ENCODE measurements around the gene SNAPIN.

SNAPIN gene

DNA sequence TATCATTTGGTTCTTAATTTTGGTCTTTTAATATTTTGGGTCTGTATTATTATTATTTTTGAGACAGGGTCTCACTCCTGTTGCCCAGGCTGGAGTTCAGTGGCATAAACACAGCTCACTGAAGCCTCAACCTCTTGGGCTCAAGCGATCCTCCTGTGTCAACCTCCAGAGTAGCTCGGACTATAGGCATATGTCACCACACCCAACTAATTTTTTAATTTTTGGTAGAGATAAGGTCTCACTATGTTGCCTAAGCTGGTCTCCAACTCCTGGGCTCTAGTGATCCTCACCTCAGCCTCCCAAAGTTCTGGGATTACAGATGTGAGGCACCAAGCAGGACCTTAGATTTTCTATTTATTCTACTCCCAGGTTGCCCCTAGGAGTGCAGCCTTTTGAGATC, 15.0 kb downstream of the SNAPIN start:
- in situ Hi-C loops (cut with MboI; ENCODE audit: low sequenced_read_pairs): loop anchor here (10.0 kb wide), 1 partner anchor 291 kb away; the partner anchor contains the start of genes CREB3L4 and SLC39A1

DNA sequence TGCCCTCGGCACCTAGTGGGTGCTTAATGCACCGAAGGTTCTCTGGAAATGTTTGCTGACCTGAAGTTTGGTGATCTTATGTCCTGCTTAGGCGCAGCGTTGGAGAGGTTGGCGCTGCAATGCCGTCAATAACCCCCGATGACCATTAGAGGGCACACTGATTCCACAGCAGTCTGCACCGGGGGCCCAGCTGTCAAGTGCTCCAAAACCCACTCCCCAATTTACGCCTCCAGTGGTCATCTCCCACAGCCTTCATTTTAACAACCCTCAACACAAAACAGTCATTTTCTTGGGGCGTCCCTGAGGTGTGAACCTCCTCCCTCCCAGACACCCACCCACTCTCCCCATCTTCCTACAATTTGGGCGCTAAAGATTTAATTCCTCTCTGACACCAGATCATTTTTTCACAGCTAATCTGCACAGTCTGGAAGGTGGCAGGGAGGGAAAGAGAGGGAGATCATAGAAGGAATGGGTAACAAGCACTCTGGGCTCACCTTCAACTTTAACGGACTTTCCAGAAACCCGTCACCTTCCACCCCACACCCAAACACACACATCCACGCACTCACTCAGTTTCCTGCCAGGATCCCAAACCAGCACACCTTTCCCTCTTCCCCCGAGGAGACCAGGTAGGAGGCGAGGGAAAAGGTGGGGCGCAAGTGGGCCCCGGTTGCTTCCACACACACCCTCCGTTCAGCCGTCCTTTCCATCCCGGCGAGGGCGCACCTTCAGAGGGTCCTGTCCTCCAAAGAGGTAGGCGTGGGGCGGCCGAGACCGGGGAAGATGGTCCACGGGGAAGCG, 19.4 kb downstream of the SNAPIN start:
- in situ Hi-C loops (cut with MboI; ENCODE audit: low sequenced_read_pairs): loop anchor here (10.0 kb wide), 1 partner anchor 287 kb away; the partner anchor contains the start of genes CREB3L4 and SLC39A1

DNA sequence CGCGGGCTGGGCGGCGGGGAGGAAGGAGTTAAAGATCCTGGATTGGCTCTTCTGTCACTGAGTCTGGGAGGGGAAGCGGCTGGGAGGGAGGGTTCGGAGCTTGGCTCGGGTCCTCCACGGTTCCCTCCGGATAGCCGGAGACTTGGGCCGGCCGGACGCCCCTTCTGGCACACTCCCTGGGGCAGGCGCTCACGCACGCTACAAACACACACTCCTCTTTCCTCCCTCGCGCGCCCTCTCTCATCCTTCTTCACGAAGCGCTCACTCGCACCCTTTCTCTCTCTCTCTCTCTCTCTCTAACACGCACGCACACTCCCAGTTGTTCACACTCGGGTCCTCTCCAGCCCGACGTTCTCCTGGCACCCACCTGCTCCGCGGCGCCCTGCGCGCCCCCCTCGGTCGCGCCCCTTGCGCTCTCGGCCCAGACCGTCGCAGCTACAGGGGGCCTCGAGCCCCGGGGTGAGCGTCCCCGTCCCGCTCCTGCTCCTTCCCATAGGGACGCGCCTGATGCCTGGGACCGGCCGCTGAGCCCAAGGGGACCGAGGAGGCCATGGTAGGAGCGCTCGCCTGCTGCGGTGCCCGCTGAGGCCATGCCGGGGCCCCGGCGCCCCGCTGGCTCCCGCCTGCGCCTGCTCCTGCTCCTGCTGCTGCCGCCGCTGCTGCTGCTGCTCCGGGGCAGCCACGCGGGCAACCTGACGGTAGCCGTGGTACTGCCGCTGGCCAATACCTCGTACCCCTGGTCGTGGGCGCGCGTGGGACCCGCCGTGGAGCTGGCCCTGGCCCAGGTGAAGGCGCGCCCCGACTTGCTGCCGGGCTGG, 20.2 kb downstream of the SNAPIN start, which contains the start of gene NPR1:
Gene NPR1 (plus strand): TSS at position 170 of the 818 bp plus-strand sequence. CDS start 421 bp downstream, at position 591.
- in situ Hi-C loops (cut with MboI; ENCODE audit: low sequenced_read_pairs): loop anchor here (10.0 kb wide), 1 partner anchor 286 kb away; the partner anchor contains the start of genes CREB3L4 and SLC39A1

DNA sequence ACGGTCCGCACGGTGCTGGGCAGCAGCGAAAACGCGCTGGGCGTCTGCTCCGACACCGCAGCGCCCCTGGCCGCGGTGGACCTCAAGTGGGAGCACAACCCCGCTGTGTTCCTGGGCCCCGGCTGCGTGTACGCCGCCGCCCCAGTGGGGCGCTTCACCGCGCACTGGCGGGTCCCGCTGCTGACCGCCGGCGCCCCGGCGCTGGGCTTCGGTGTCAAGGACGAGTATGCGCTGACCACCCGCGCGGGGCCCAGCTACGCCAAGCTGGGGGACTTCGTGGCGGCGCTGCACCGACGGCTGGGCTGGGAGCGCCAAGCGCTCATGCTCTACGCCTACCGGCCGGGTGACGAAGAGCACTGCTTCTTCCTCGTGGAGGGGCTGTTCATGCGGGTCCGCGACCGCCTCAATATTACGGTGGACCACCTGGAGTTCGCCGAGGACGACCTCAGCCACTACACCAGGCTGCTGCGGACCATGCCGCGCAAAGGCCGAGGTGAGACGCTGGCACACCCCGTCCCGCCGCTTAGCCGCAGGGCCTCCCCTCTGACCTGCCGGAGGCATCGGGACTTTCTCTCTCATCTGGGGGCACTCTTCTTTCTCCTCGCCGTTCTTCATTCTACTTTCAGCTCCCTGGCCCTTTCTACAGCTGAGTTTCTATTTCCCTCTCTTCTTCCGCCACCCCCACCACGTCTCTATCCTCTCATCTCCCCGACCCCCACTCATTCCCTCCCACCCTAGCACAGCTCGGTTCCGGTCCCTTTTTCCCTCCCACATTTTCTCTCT, 21.0 kb downstream of the SNAPIN start:
- in situ Hi-C loops (cut with MboI; ENCODE audit: low sequenced_read_pairs): loop anchor here (10.0 kb wide), 1 partner anchor 285 kb away; the partner anchor contains the start of genes CREB3L4 and SLC39A1

DNA sequence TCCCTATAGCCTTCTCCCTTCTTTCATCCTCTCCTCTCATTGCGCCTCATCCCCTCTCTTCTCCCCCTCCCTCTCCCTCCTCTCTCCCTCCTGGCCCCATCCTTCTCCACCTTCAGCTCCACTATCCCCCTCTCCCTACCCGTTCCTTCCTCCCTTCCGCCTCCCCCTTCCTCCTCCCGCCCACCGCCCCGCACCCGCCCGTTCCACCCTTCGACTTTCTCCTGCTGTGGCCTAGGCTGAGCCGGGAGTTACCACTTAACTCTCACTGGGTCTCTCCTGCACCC, 21.6 kb downstream of the SNAPIN start:
- in situ Hi-C loops (cut with MboI; ENCODE audit: low sequenced_read_pairs): no loop called here

DNA sequence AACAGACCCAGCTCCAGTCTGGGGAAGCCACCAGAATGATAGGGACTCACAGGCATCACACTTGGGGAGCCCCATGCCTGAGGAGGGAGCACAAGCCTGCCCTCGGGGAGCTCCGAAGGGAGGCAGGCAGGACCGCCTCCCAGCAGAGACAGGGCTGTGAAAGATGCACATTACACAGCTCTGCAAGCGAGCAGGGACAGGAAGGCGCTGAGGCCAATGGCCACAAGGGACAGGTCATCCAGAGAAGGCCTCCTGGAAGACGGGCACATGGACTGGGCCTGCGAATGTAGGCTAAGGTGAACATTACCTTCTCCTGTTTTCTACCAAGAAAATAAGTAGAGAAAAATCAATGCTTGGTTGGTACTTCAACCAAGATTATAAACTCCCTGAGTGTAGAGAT, 24.2 kb downstream of the SNAPIN start:
- in situ Hi-C loops (cut with MboI; ENCODE audit: low sequenced_read_pairs): no loop called here

DNA sequence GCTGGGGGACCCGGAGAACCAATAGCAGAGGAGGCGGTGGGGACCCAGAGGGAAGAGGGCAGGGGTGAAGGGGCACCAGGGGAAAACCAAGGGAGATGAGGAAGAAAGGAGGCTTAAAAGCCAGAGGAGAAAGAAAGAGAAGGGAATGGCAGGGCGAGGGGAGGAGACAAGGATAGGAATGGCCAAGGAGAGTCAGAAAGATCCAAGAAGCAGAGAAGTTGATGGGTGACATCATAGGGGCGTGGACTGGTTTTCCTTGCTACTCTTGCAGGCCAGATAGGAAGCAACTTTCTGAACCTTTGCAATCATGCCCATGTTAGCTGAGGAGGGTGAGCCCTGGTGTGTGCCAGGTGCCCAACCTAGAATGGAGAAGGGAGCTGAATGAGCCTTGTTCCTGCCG, 25.4 kb downstream of the SNAPIN start:
- in situ Hi-C loops (cut with MboI; ENCODE audit: low sequenced_read_pairs): no loop called here

DNA sequence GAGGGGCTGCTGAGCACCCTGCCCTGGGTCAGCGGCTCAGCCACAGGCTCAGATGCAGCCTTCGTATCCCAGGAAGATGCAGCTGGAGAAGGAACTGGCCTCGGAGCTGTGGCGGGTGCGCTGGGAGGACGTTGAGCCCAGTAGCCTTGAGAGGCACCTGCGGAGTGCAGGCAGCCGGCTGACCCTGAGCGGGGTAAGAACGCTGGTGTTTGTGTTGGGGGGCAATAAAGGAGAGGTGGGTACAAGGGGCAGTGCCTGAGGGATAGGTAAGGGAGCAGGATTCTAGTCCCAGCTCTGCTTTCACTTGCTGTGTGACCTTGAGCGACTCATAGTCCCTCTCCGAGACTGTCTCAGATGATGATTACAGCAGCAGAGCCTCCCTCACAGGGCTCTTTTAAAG, 26.4 kb downstream of the SNAPIN start:
- in situ Hi-C loops (cut with MboI; ENCODE audit: low sequenced_read_pairs): no loop called here

DNA sequence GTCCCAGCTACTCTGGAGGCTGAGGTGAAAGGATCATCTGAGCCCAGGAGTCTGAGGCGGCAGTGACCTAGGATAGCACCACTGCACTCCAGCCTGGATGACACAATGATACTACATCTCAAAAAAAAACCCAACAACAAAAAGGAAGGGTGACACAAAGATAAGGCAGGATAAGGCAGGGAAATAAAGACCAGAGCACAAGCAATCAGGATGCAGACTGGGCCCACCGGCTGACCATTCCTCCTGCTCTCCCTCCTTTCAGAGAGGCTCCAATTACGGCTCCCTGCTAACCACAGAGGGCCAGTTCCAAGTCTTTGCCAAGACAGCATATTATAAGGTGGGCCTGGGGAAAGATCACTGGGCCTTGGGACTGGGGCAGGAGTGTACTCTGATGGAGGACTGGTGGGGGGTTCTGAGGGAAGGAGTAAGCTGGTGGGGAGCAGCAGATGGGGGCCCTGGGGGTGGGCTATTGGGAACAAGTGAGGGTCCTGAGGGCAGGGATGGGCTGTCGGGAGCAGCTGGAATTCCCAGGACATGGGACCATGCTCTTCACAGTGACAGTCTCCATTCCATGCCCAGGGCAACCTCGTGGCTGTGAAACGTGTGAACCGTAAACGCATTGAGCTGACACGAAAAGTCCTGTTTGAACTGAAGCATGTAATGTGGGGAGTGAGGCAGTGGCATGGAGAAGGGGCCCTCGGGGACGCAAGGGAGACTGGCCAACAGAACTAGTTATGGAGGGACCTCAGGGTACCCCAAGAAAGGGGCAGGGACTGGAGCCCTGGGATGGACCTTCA, 27.2 kb downstream of the SNAPIN start:
- in situ Hi-C loops (cut with MboI; ENCODE audit: low sequenced_read_pairs): no loop called here

DNA sequence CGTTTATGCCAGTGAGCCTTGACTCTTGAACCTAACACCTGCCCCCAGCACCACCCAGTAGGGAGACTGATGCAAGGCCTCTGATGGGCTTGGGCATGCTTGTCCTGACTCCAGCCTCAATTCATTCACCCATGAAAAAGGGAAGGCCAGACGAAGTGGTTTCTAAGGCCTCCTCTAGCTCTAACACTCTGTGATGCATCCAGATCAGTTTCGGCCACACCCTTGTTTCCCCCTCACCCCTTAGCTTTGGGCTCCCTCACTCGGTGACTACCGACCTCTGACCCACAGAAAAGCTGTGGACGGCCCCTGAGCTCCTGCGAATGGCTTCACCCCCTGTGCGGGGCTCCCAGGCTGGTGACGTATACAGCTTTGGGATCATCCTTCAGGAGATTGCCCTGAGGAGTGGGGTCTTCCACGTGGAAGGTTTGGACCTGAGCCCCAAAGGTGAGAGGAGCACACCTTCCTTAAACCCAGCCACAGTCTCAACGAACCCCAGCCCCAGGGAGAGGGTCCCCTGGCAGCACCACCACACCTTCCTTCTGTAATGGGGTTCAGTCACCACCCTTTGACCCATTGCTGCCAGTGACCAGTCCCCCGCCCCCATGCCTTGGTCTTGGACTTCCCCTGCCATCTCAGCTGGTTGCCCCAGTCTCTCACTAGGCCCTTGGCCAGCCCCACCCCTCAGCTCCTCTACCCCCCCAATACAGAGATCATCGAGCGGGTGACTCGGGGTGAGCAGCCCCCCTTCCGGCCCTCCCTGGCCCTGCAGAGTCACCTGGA, 29.0 kb downstream of the SNAPIN start:
- in situ Hi-C loops (cut with MboI; ENCODE audit: low sequenced_read_pairs): no loop called here

DNA sequence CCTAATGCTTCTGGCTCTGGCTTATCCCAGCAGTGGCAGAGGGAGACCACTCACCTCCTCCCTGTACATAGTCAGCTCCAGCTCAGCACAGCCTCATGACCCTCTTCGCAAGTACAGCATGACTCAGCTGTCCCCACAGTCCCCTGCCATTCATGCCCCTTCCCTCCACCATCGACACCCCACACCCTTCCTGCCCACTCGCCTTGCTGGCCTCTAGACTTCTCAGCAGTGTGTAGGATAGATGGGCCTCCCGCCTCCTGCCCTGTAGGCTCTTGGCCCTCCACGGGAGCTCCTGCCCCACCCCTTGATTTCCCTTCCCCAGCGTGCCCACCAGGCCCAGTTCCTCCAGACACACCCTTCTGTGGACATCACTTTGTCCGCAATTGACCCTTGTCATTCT, 29.8 kb downstream of the SNAPIN start:
- in situ Hi-C loops (cut with MboI; ENCODE audit: low sequenced_read_pairs): no loop called here

DNA sequence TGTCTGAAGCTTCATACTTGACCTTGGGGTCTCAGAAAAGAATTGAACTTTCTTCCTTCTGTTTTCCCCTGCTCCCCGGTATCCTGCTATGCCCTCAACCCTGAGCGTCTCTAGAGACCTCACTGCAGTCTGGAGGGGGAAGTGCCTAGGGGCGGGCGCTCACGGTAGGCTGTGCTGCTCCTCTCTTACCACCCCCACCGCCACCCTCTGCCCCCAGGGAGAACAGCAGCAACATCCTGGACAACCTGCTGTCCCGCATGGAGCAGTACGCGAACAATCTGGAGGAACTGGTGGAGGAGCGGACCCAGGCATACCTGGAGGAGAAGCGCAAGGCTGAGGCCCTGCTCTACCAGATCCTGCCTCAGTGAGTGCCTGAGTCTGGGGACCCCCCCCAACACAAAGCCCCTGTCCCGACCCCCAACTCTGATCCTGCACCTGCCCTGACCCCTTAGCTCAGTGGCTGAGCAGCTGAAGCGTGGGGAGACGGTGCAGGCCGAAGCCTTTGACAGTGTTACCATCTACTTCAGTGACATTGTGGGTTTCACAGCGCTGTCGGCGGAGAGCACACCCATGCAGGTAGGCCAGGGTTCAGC, 30.3 kb downstream of the SNAPIN start:
- in situ Hi-C loops (cut with MboI; ENCODE audit: low sequenced_read_pairs): no loop called here

DNA sequence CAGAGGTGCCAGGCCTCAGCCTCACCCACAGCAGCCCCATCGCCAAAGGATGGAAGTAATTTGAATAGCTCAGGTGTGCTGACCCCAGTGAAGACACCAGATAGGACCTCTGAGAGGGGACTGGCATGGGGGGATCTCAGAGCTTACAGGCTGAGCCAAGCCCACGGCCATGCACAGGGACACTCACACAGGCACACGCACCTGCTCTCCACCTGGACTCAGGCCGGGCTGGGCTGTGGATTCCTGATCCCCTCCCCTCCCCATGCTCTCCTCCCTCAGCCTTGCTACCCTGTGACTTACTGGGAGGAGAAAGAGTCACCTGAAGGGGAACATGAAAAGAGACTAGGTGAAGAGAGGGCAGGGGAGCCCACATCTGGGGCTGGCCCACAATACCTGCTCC, 35.0 kb downstream of the SNAPIN start:
- in situ Hi-C loops (cut with MboI; ENCODE audit: low sequenced_read_pairs): no loop called here

DNA sequence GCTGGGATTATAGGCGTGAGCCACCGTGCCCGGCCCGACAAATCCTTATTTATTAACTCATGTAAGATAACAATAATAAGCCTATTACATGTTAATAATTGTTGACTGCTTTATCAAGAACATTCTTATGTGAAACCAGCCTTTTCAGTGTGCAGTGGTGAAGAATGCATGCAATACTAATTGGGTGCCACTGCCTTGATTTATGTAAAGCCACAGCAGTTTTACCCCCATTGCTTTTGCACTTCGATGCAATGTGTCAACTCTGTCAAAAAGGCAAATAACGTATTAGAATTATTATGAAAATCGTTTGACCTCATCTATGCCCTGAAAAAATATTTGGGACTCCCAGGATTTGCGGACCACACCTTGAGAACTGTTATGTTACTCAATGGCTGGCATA, 38.2 kb downstream of the SNAPIN start:
- in situ Hi-C loops (cut with MboI; ENCODE audit: low sequenced_read_pairs): no loop called here

DNA sequence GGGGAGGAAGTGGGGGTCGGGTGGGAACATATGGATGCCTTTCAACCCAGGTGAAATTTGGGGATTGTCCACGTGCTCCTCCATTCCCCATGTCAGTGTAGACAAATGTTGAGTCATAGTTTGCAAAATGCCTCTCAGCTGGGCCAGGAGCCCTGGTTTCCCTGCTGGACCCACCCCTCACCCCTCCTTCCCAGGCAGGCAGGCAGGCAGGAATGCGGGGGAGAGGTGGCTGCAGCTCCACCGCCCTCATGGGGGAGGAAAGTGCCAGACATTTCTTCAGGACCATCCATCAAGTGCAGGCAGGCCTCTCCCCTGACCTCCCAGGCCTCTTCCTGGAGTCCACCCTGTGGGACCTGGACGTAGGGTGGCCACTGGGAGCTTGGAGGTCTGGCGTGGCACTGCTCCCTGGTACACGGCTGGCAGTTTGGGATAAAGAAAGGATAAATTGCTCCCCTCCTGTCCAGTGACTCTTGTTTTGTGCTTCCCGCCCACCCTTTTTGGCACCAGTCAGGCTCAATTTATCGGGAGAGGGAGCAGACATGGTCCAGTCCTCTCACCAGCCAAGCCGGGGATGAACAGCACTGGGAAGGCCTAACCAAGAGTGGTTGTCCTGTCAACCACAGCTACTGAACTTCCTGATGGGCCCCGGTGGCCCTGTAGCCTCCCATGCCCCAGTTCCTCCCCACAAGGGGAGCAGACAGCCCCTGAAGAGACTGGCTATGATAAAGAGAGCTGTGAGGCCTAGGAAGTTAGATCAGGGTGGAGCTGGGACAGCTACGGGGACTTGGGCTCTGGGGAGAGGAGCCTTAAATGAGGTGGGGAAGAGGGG, 38.9 kb downstream of the SNAPIN start:
- in situ Hi-C loops (cut with MboI; ENCODE audit: low sequenced_read_pairs): no loop called here

DNA sequence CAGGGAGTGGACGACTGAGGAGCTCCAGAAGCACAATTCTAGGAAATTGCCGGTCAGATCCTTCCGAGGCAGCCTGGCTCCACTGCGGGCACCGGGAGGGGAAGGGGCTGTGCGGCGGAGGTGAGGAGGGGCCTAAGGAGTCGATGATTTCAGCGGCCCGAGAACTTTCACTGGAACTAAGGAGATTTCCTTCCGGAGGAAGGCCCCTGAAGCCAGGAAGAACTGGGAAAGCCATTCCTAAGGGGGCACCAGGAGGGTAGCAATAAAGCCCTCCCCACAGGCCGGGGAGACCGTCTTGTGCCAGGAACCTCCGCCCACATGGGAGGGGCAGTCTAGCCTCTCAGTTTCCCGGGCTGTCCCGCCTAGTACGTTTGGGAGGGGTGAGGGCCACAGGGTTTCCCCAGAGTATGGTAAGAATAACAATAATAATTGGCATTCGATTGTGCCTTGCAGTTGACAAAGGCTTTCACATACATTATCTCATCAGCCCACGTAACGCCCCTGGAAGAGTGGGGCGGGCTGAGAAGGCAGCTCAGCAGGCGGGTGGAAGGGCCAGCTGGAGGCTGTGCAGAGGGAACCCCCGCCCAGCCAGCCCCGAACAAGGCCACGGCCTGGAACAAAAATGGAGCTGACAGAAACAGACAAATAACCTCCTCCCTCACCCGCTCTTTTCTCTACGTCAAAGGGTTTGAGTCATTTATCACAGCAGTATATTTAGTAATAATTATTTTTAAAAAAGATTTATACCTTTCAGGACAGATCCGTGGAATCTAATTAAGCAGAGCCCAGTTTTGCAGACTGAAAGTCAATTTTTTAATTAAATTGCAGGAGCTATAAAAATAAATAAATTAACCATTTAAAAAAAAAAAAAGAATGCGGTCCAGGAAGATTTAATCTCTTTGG, 39.8 kb downstream of the SNAPIN start:
- in situ Hi-C loops (cut with MboI; ENCODE audit: low sequenced_read_pairs): no loop called here

Data from HL-60/S4 treated with retinoic acid at 250 ng/mL for 4 days and 3 days (cell line).